K562 (cell line): ENCODE data around the gene CFAP58. TPM values are rescaled to one million over a fixed set of nuclear protein-coding genes. Genes with fewer than 3 reads are reported as not detected.

Experiments
- CBX1 ChIP-seq: sonication (generic); IDR thresholded peaks from 2 replicates; pipeline ENCODE4 v1.6.1; 2016; ENCODE audit warnings: antibody characterized with exemption, low read depth, mild to moderate bottlenecking
- CHD1 ChIP-seq: fragments of 200-600 bp; sonication (generic); IDR thresholded peaks from one replicate; pipeline ENCODE4 v1.6.1; 2012; ENCODE audit warnings: mild to moderate bottlenecking, moderate library complexity, low read length, inconsistent platforms
- JUND ChIP-seq, 2 experiments: IDR thresholded peaks; 2 replicates in 1 of 2; 3 replicates in 1 of 2; pipeline ENCODE4 v1.6.1; 2011; ENCODE audit warnings: borderline replicate concordance in 2 of 2, low read depth in 2 of 2, low read length in 2 of 2, improper control_type of control experiment in 1 of 2, missing biosample characterization in 1 of 2, missing genetic modification characterization in 1 of 2, missing genetic modification reagents in 1 of 2
- MEF2A ChIP-seq: IDR thresholded peaks from 2 replicates; pipeline ENCODE4 v1.6.1; 2011; ENCODE audit warnings: low read depth, mild to moderate bottlenecking, low read length, moderate library complexity; ENCODE audit not compliant: control insufficient read depth
- NFIC ChIP-seq: fragments of 450-650 bp; IDR thresholded peaks from 2 replicates; pipeline ENCODE4 v1.6.1; 2017; ENCODE audit warnings: mild to moderate bottlenecking, inconsistent platforms
- POLR2A ChIP-seq: fragments of 450-650 bp; conservative IDR thresholded peaks from 2 replicates; pipeline ENCODE4 v1.6.1; 2016
- SNRNP70 ChIP-seq: fragments of 200-400 bp; formaldehyde crosslinking; optimal IDR thresholded peaks from 2 replicates; pipeline ENCODE3; 2017; ENCODE audit warnings: low read depth, low read length
- ZNF23 ChIP-seq: fragments of 250-450 bp; sonication (Bioruptor Pico); IDR thresholded peaks from 2 replicates; pipeline ENCODE4 v1.4.0; 2020; ENCODE audit warnings: mild to moderate bottlenecking
- polyA plus RNA-seq, 8 experiments: library from polyadenylated mRNA; depleted of rRNA in 4 of 8; stranded (reverse) in 5 of 8; unstranded in 3 of 8; fragments of >200 nt; fragmentation: Nextera tagmentation in 2 of 8; fragmentation: Illumina TruSeq in 1 of 8; extraction: Ambion mirVana in 2 of 8; extraction: Trizol in 1 of 8; gene quantifications; 2 replicates each; pipeline versions ENCODE4 v1.2.1 to v1.2.3, GENCODE V29; 2011 to 2014; ENCODE audit warnings: inconsistent platforms in 1 of 8, missing spikeins in 1 of 8
- total RNA-seq, 7 experiments: library from RNA; depleted of rRNA in 6 of 7; stranded (reverse); fragments of >200 nt in 6 of 7; fragmentation: Illumina TruSeq in 2 of 7; extraction: Trizol in 2 of 7; gene quantifications; 2 replicates each; pipeline versions ENCODE4 v1.2.1 to v1.2.3, GENCODE V29; 2011 to 2021; ENCODE audit warnings: low replicate concordance in 1 of 7
- TF ChIP-seq, protein P1 (sequence below): fragments of 450-650 bp; IDR thresholded peaks from 2 replicates; pipeline ENCODE4 v1.6.1; 2018; ENCODE audit not compliant: partially characterized antibody

The CFAP58 gene
- total and polyA plus RNA-seq, 9 of the 15 experiments (the other 6 are each of a cell fraction or from before 2014, with no cell fraction given), result 0.08 to 2.0 (median 0.71) TPM

DNA sequence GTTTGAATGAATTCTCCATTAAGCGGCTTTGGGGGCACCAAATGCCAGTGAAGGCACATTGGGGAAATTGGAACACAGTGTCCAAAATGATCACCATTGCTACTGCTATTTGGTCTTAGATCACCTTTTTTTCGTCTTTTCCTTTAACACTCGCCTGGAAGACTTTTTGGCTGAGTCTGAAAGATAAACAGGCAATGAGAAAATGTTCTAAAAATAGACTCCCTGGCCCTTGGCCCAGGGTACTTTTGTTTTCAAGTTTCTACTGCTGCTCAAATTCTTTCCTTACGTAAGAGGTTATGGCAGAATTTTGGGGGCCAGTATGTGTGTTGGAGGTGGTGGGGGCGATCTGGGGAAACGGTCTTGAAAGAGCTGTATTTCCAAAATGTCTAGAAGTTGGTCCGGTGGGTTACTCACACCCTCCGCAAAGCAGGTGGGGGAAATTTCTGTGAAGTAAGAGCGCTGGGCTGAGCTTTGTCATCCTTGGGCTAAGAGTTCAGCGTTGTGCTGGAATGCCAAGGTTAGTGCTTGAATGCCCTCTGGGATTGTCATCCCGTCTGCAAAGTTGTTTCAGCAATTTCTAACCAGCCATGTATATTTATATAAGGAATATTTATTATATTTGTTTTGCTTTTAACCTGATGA, 14.0 kb upstream of the CFAP58 start (continued):
- TF ChIP-seq, protein P1, sequence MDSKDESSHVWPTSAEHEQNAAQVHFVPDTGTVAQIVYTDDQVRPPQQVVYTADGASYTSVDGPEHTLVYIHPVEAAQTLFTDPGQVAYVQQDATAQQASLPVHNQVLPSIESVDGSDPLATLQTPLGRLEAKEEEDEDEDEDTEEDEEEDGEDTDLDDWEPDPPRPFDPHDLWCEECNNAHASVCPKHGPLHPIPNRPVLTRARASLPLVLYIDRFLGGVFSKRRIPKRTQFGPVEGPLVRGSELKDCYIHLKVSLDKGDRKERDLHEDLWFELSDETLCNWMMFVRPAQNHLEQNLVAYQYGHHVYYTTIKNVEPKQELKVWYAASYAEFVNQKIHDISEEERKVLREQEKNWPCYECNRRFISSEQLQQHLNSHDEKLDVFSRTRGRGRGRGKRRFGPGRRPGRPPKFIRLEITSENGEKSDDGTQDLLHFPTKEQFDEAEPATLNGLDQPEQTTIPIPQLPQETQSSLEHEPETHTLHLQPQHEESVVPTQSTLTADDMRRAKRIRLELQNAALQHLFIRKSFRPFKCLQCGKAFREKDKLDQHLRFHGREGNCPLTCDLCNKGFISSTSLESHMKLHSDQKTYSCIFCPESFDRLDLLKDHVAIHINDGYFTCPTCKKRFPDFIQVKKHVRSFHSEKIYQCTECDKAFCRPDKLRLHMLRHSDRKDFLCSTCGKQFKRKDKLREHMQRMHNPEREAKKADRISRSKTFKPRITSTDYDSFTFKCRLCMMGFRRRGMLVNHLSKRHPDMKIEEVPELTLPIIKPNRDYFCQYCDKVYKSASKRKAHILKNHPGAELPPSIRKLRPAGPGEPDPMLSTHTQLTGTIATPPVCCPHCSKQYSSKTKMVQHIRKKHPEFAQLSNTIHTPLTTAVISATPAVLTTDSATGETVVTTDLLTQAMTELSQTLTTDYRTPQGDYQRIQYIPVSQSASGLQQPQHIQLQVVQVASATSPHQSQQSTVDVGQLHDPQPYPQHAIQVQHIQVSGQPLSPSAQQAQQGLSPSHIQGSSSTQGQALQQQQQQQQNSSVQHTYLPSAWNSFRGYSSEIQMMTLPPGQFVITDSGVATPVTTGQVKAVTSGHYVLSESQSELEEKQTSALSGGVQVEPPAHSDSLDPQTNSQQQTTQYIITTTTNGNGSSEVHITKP, result peak; percentile 41
- TF ChIP-seq MEF2A, result peak; percentile 95
- no peak for TF ChIP-seq ZNF23 (CRISPR knock-in tag)
- TF ChIP-seq CBX1, result no peak
- peak; percentile 19; the same call in 1 of the 2 replicates for TF ChIP-seq JUND (IDR thresholded peaks at IDR 0.05; ENCODE audit: borderline replicate concordance, low read depth, low read length)
- no peak; the same call in 2 of the 3 replicates for TF ChIP-seq JUND (tag; IDR thresholded peaks at IDR 0.05; ENCODE audit: borderline replicate concordance, low read depth, low read length)
- peak; percentile 44; the same call in 1 of the 2 replicates for TF ChIP-seq NFIC
- TF ChIP-seq SNRNP70, result no peak
- no peak for TF ChIP-seq POLR2A
- peak; percentile 66 for TF ChIP-seq CHD1
- TF ChIP-seq, all 486 proteins: peak for 29
